Measurements from ENCODE around the gene GPR37L1. TPM values are rescaled to one million over a fixed set of nuclear protein-coding genes. Genes with fewer than 3 reads are reported as not detected.
"Not testable (repeated sequence)": the region's sequence is repeated elsewhere in the genome, so short reads cannot be mapped to it uniquely, and the experiment has no call there.

Gene GPR37L1
- total RNA-seq, 4 donors from 2014 or later, result 0.22 to 0.34 TPM; not detected in 2

DNA sequence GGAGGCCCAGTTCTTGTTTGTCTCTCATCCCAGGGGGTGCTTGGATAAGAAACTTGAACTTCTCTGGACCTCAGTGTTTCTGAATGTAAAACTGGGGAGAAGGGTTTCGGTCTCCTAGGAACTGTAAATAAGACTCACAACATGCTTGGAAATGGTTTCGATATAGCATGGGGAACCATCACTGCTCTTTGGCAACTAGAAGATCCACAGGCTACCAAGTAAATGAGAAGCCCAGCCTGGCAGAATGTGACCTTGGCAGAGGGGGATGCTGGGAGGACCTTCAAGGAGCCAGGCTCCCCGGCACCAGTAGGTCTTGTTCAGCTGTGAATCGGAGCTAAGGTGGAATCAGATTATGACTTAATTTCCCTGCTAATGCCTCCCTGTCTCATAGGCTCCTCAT lies 18.1 kb downstream of the GPR37L1 start:
- H3K9me3 ChIP-seq, result no peaks in the 10 kb centered on the region
- H3K27ac ChIP-seq, result no peak overlapping the region
- TF ChIP-seq, protein P1, sequence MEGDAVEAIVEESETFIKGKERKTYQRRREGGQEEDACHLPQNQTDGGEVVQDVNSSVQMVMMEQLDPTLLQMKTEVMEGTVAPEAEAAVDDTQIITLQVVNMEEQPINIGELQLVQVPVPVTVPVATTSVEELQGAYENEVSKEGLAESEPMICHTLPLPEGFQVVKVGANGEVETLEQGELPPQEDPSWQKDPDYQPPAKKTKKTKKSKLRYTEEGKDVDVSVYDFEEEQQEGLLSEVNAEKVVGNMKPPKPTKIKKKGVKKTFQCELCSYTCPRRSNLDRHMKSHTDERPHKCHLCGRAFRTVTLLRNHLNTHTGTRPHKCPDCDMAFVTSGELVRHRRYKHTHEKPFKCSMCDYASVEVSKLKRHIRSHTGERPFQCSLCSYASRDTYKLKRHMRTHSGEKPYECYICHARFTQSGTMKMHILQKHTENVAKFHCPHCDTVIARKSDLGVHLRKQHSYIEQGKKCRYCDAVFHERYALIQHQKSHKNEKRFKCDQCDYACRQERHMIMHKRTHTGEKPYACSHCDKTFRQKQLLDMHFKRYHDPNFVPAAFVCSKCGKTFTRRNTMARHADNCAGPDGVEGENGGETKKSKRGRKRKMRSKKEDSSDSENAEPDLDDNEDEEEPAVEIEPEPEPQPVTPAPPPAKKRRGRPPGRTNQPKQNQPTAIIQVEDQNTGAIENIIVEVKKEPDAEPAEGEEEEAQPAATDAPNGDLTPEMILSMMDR (IDR thresholded peaks at IDR 0.05), result no peak
- no peak for TF ChIP-seq POLR2A (IDR thresholded peaks at IDR 0.05)
- no peak overlapping the region for H3K4me3 ChIP-seq (replicated peaks in 1 of 3)
- DNase-seq, result no peak
- intact Hi-C loops (cut with DNase I), result no loop called here
- no peaks in the 10 kb centered on the region for H3K27me3 ChIP-seq
- peaks cover 16 to 25% of the 10 kb centered on the region in 2 donors for H3K4me1 ChIP-seq
- H3K36me3 ChIP-seq, result peaks cover 0 to 6% of the 10 kb centered on the region in 2 donors
- 90 to 92% methylated on average over 4 of the region's 4 CpGs for WGBS, 2 donors

DNA sequence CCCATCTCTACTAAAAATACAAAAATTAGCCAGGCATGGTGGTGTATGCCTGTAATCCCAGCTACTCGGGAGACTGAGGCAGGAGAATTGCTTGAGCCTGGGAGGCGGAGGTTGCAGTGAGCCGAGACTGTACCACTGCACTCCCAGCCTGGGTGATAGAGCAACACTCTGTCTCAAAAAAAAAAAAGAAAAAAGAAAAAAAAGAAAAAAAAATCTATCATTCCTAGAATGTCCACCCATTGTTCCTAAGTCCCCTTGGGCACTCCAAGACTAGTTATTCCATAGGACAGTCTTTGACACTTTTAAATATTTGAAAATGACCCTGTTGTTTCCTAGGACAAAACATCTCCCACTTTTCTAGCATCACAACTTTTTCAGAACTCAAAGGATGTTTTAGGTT lies 18.8 kb downstream of the GPR37L1 start:
- H3K9me3 ChIP-seq; H3K27ac ChIP-seq; H3K36me3 ChIP-seq; DNase-seq; H3K4me3 ChIP-seq (replicated peaks in 1 of 3); H3K27me3 ChIP-seq; intact Hi-C loops (cut with DNase I): not testable (repeated sequence)
- 90 to 92% methylated on average over 3 of the region's 3 CpGs for WGBS, 2 donors
- H3K4me1 ChIP-seq, result peaks cover 16 to 24% of the 10 kb centered on the region in 2 donors

DNA sequence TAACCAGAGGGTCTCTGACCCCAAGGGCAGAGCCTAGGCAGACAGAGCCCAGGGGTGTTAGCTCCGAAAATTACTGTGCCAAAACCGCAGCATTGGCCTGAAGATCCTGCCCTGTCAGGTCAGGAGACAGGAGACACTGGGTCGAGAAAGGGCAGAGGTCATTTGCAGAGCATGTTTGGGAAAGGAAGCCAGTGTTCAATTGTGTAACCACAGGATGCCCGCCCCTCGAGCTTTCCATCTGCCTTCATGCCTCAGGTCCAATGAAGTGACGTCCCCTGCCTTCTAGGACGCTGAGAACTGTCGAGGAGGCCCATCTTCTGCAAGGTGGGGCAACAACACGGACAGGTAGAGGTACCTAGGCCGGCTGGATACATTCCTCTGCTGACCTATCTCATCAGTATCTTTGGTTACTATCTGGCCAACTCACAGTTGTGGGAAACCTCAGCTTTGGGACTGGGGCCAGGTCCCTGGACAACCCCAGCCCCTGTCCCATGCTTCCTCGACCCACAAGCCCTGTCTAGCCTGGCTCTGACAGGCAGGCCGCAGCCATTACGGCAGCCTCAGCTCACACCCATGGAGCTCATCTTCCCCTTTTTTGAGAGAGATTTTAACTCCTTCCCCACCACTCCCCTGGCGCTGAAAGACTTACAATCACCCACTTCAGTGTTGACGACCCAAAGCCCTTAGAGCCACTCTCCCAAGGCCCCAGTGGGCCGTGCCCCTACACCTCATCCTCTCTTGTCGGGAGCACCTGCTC lies 20.5 kb downstream of the GPR37L1 start:
- Histone ChIP-seq H3K36me3 (no peaks in the 10 kb centered on the region), H3K4me3 (replicated peaks in 1 of 3) (peak overlapping the region; percentile 81 to 94 (median 92)), H3K27me3 (no peaks in the 10 kb centered on the region), H3K4me1 (peaks cover 10 to 20% of the 10 kb centered on the region in 2 donors), H3K27ac (peak overlapping the region; percentile 82 to 93 (median 85)), H3K9me3 (no peaks in the 10 kb centered on the region)
- WGBS, 2 donors, result 1 to 18% methylated on average over 9 to 17 of the region's 17 CpGs
- DNase-seq, result peak; percentile 35 to 39
- TF ChIP-seq, protein P1 (IDR thresholded peaks at IDR 0.05), result no peak
- no peak for TF ChIP-seq POLR2A (IDR thresholded peaks at IDR 0.05)
- intact Hi-C loops (cut with DNase I), result no loop called here

DNA sequence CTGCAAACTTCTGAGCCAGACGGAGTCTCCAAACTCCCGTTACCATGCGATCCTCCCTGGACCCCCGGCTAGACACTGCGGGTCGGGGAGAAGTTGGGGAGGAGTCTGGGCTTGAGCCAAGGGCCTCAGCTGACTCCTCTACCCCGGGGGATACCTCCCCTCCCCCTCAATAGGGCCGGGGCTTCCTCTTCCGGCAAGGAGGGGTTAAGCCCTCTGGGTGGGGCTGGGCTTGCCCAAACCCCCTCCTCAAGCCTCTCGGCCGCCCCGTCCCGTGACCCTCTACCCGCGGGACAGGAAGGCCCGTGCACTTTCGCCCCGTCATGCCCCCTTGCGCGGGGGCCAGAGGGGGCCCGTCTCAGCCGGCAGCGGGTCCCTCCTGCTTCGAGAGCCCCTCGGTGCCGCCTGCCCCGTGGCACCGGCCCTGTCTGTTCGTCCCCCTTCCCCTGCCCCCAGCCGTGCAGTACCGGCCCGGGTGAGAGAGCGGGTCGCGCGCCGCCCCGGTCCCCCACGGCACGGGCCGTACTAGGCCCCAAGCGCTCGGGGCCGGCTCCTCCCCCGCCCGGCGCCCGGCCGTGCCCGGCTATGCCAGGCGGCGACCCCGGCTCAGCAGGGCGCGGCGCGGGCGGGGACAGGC lies 21.2 kb downstream of the GPR37L1 start:
- peak overlapping the region; percentile 81 to 94 (median 92) for H3K4me3 ChIP-seq (replicated peaks in 1 of 3)
- intact Hi-C loops (cut with DNase I), result no loop called here
- WGBS, 2 donors, result 1 to 5% methylated on average over 10 to 25 of the region's 58 CpGs
- no peaks in the 10 kb centered on the region for H3K9me3 ChIP-seq
- H3K27me3 ChIP-seq, result no peaks in the 10 kb centered on the region
- peak; percentile 32 to 40 for DNase-seq
- H3K27ac ChIP-seq, result peak overlapping the region; percentile 82 to 93 (median 85)
- no peak for TF ChIP-seq POLR2A (IDR thresholded peaks at IDR 0.05)
- TF ChIP-seq, protein P1 (IDR thresholded peaks at IDR 0.05), result no peak
- peaks cover 10 to 20% of the 10 kb centered on the region in 2 donors for H3K4me1 ChIP-seq
- H3K36me3 ChIP-seq, result no peaks in the 10 kb centered on the region

DNA sequence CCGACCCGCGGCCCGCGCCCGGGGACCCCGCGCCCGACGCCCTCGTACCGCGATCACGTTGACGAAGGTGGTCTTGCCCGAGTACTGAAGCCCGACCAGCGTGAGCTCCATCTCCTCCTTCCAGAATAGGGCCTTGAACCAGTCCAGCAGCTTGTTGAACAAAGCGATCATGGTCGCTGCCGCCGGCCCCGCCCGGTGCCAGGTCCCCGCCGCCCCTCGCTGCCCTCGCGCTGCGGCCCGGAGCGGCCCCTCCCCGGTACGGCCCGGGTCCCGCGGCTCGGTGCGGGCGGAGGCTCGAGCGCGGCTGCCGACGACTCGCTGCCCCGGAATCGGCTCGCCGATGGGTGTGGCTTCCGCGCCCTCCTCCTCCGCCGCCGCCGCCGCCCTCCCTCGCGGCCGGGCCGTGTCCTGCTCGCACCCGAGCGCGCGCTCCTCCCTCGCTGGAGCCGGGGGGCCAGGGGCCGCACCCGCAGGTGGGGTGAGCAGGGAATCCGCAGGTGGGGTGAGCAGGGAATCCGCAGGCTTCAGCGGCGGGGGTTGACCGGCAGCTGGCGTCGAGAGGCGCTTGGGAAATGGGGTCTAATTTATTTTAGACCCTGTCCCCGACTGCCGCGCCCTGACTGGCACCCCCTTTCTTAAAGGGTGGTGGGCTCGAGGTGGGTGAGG lies 21.8 kb downstream of the GPR37L1 start, which contains the start of gene ARL8A:
ARL8A (minus strand) TSS at position 336 of the 666 bp plus-strand sequence; CDS start at position 171, 165 bp downstream.
- WGBS, 2 donors, result 0% methylated on average over 4 to 7 of the region's 82 CpGs
- TF ChIP-seq, protein P1 (IDR thresholded peaks at IDR 0.05), result no peak
- TF ChIP-seq POLR2A (IDR thresholded peaks at IDR 0.05), result peak; percentile 61 to 88
- Histone ChIP-seq H3K4me1 (peaks cover 10 to 20% of the 10 kb centered on the region in 2 donors), H3K27ac (peak within 1 kb of the TSS; percentile 82 to 93 (median 85)), H3K4me3 (replicated peaks in 1 of 3) (peak within 1 kb of the TSS; percentile 81 to 94 (median 92)), H3K36me3 (no peaks in the 10 kb centered on the region), H3K27me3 (no peaks in the 10 kb centered on the region), H3K9me3 (no peaks in the 10 kb centered on the region)
- DNase-seq, result peak; percentile 71 to 72
- intact Hi-C loops (cut with DNase I), result no loop called here

Data from thyroid gland (tissue), 4 donors.